H9 (cell line): ENCODE data around the gene CSMD2. TPM values are rescaled to one million over a fixed set of nuclear protein-coding genes. Genes with fewer than 3 reads are reported as not detected.

Source experiments
- DNase-seq: peaks from one replicate; pipeline ENCODE4 v3.0.0-alpha.2; 2017
- H2AFZ ChIP-seq: one replicate; pipeline ENCODE4 v1.6.1; 2013; ENCODE audit warnings: mild to moderate bottlenecking, low read length, control low read depth, moderate library complexity
- H2AK5ac ChIP-seq: 2 replicates; pipeline ENCODE4 v1.6.1; 2013; ENCODE audit warnings: low read length, control low read depth, mixed read lengths; ENCODE audit not compliant: insufficient read length
- H2BK120ac ChIP-seq: one replicate; pipeline ENCODE4 v1.6.1; 2013; ENCODE audit warnings: low read depth, mild to moderate bottlenecking, low read length, control low read depth, inconsistent platforms; ENCODE audit not compliant: poor library complexity, severe bottlenecking
- H2BK12ac ChIP-seq: 2 replicates; pipeline ENCODE4 v1.6.1; 2013; ENCODE audit warnings: low read length, control low read depth, mixed read lengths, low read depth; ENCODE audit not compliant: insufficient read length
- H2BK15ac ChIP-seq: 2 replicates; pipeline ENCODE4 v1.6.1; 2013; ENCODE audit warnings: low read depth, low read length, control low read depth
- H2BK20ac ChIP-seq: one replicate; pipeline ENCODE4 v1.6.1; 2013; ENCODE audit warnings: low read depth, mild to moderate bottlenecking, low read length, control low read depth, inconsistent platforms; ENCODE audit not compliant: poor library complexity, severe bottlenecking
- H2BK5ac ChIP-seq: 2 replicates; pipeline ENCODE4 v1.6.1; 2013; ENCODE audit warnings: low read length, control low read depth, mixed read lengths; ENCODE audit not compliant: insufficient read length
- H3K14ac ChIP-seq: 2 replicates; pipeline ENCODE4 v1.6.1; 2013; ENCODE audit warnings: low read length, control low read depth; ENCODE audit not compliant: insufficient read depth
- H3K18ac ChIP-seq: 2 replicates; pipeline ENCODE4 v1.6.1; 2013; ENCODE audit warnings: low read depth, mild to moderate bottlenecking, mixed read lengths, low read length, control low read depth; ENCODE audit not compliant: insufficient read length
- H3K23ac ChIP-seq: 2 replicates; pipeline ENCODE4 v1.6.1; 2013; ENCODE audit warnings: low read length, control low read depth, mixed read lengths, low read depth; ENCODE audit not compliant: insufficient read length
- H3K23me2 ChIP-seq: 2 replicates; pipeline ENCODE4 v1.6.1; 2013; ENCODE audit warnings: low read depth, mild to moderate bottlenecking, mixed read lengths, low read length, control low read depth; ENCODE audit not compliant: insufficient read length, poor library complexity, severe bottlenecking
- H3K27ac ChIP-seq: 2 replicates; pipeline ENCODE4 v1.5.1; 2013; ENCODE audit warnings: low read length, control low read depth, mixed read lengths, low read depth; ENCODE audit not compliant: insufficient read length
- H3K27me3 ChIP-seq: 2 replicates; pipeline ENCODE4 v1.6.1; 2013; ENCODE audit warnings: low read length, control low read depth, inconsistent platforms; ENCODE audit not compliant: insufficient read depth
- H3K4ac ChIP-seq: 2 replicates; pipeline ENCODE4 v1.6.1; 2013; ENCODE audit warnings: low read depth, mild to moderate bottlenecking, control low read depth, inconsistent platforms, low read length, moderate library complexity
- H3K4me1 ChIP-seq: 2 replicates; pipeline ENCODE4 v1.6.1; 2013; ENCODE audit warnings: low read length, control low read depth, inconsistent platforms; ENCODE audit not compliant: insufficient read depth
- H3K4me2 ChIP-seq: 2 replicates; pipeline ENCODE4 v1.6.1; 2013; ENCODE audit warnings: low read length, control low read depth, mixed read lengths; ENCODE audit not compliant: insufficient read length, insufficient read depth
- H3K56ac ChIP-seq: 2 replicates; pipeline ENCODE4 v1.6.1; 2013; ENCODE audit warnings: low read depth, mild to moderate bottlenecking, mixed read lengths, low read length, control low read depth; ENCODE audit not compliant: insufficient read length
- H3K79me1 ChIP-seq: 2 replicates; pipeline ENCODE4 v1.6.1; 2013; ENCODE audit warnings: low read depth, mild to moderate bottlenecking, moderate library complexity, low read length, control low read depth, inconsistent platforms; ENCODE audit not compliant: insufficient read depth, poor library complexity, severe bottlenecking
- H3K79me2 ChIP-seq: 2 replicates; pipeline ENCODE4 v1.6.1; 2013; ENCODE audit warnings: low read length, control low read depth, inconsistent platforms; ENCODE audit not compliant: insufficient read depth
- H3K9ac ChIP-seq: 2 replicates; pipeline ENCODE4 v1.6.1; 2013; ENCODE audit warnings: low read length, control low read depth, mixed read lengths; ENCODE audit not compliant: insufficient read length; ENCODE audit errors: extremely low read depth
- H3K9me3 ChIP-seq: one replicate; pipeline ENCODE4 v1.6.1; 2013; ENCODE audit warnings: low read depth, low read length, inconsistent platforms; ENCODE audit not compliant: control insufficient read depth
- H3T11ph ChIP-seq: one replicate; pipeline ENCODE4 v1.6.1; 2013; ENCODE audit warnings: mild to moderate bottlenecking, low read length, control low read depth, inconsistent platforms
- H4K20me1 ChIP-seq: one replicate; pipeline ENCODE4 v1.6.1; 2013; ENCODE audit not compliant: control insufficient read depth, insufficient read length, insufficient read depth
- H4K5ac ChIP-seq: 2 replicates; pipeline ENCODE4 v1.6.1; 2013; ENCODE audit warnings: low read depth, mild to moderate bottlenecking, mixed read lengths, low read length, control low read depth; ENCODE audit not compliant: insufficient read length
- H4K8ac ChIP-seq: replicated peaks from 2 replicates; pipeline ENCODE4 v1.6.1; 2013; ENCODE audit warnings: low read length, control low read depth, mixed read lengths, low read depth; ENCODE audit not compliant: insufficient read length
- H4K91ac ChIP-seq: 2 replicates; pipeline ENCODE4 v1.6.1; 2013; ENCODE audit warnings: low read depth, mild to moderate bottlenecking, moderate library complexity, mixed read lengths, low read length, control low read depth; ENCODE audit not compliant: insufficient read length
- H3K27ac Mint-ChIP-seq, 3 experiments: 2 replicates in 2 of 3; 3 replicates in 1 of 3; pipeline ENCODE4 v1.8.0; 2020 to 2021; ENCODE audit warnings: mixed read lengths in 3 of 3, mild to moderate bottlenecking in 1 of 3, moderate library complexity in 1 of 3
- H3K27me3 Mint-ChIP-seq: 2 replicates; pipeline ENCODE4 v1.8.0; 2021; ENCODE audit warnings: low read depth, mild to moderate bottlenecking, moderate library complexity, mixed read lengths
- H3K36me3 Mint-ChIP-seq, 3 experiments: 2 replicates in 2 of 3; 3 replicates in 1 of 3; pipeline ENCODE4 v1.8.0; 2020 to 2021; ENCODE audit warnings: low read depth in 3 of 3, mixed read lengths in 3 of 3; ENCODE audit not compliant: insufficient read depth in 1 of 3
- H3K4me1 Mint-ChIP-seq, 2 experiments: 2 replicates each; pipeline ENCODE4 v1.8.0; 2020; ENCODE audit warnings: mixed read lengths in 2 of 2
- H3K4me3 Mint-ChIP-seq, 2 experiments: 2 replicates in 1 of 2; 3 replicates in 1 of 2; pipeline ENCODE4 v1.8.0; 2020 to 2021; ENCODE audit warnings: mild to moderate bottlenecking in 2 of 2, mixed read lengths in 2 of 2, moderate library complexity in 1 of 2
- H3K9me3 Mint-ChIP-seq, 2 experiments: 2 replicates in 1 of 2; 3 replicates in 1 of 2; pipeline ENCODE4 v1.8.0; 2020; ENCODE audit warnings: mild to moderate bottlenecking in 2 of 2, mixed read lengths in 2 of 2, moderate library complexity in 1 of 2
- CTCF ChIP-seq: fragments of 200-600 bp; sonication (generic); conservative IDR thresholded peaks from 3 replicates; pipeline ENCODE4 v1.8.0; 2021; ENCODE audit warnings: antibody characterized with exemption, mild to moderate bottlenecking
- WGBS: extraction: QIAGEN DNeasy Blood & Tissue Kit; methylation state at CpG from one replicate; pipeline ENCODE4 v1.1.7; 2013; ENCODE audit warnings: missing lambda C conversion rate, low lambda C conversion rate, mixed read lengths; ENCODE audit not compliant: insufficient read length; ENCODE audit errors: extremely low coverage; 5-methylcytosine and 5-hydroxymethylcytosine counted together
- total RNA-seq: library from RNA; stranded (reverse); gene quantifications from 2 replicates; pipeline ENCODE4 v1.2.1, GENCODE V29; 2021

CSMD2 gene
- total RNA-seq, 1 experiment from 2014 or later: 6.4 TPM

GRCh38 chr1:33615546-33615945 is 549.5 kb downstream of the CSMD2 start:
- no peak overlapping the region for H3T11ph ChIP-seq
- H4K5ac ChIP-seq: no peak overlapping the region
- H3K4me2 ChIP-seq: no peak overlapping the region
- WGBS: no CpG with 5 or more reads among the region's 7 CpGs
- no peak overlapping the region for H3K27ac ChIP-seq
- H3K4me1 ChIP-seq: no peaks in the 10 kb centered on the region
- H2AK5ac ChIP-seq: no peak overlapping the region
- no peak overlapping the region for H3K4me3 Mint-ChIP-seq
- H3K4ac ChIP-seq: no peak overlapping the region
- no peak overlapping the region for H3K14ac ChIP-seq
- no peak overlapping the region for H4K91ac ChIP-seq
- no peaks in the 10 kb centered on the region for H3K9me3 ChIP-seq
- H3K56ac ChIP-seq: no peak overlapping the region
- H3K18ac ChIP-seq: no peak overlapping the region
- H2BK5ac ChIP-seq: no peak overlapping the region
- no peak overlapping the region; a peak in 1 of 7 replicates for H3K27ac Mint-ChIP-seq
- no peaks in the 10 kb centered on the region for H3K4me1 Mint-ChIP-seq
- no peak overlapping the region for H4K8ac ChIP-seq
- H2AFZ ChIP-seq: no peak overlapping the region
- no peak overlapping the region for H3K23ac ChIP-seq
- no peaks in the 10 kb centered on the region for H3K27me3 ChIP-seq
- H2BK120ac ChIP-seq: no peak overlapping the region
- no peaks in the 10 kb centered on the region for H4K20me1 ChIP-seq
- no peak overlapping the region for H2BK12ac ChIP-seq
- peaks cover 0 to 7% (median 5%) of the 10 kb centered on the region in 3 experiments; a peak in 2 of 7 replicates for H3K36me3 Mint-ChIP-seq
- H2BK20ac ChIP-seq: no peak overlapping the region
- no peaks in the 10 kb centered on the region for H3K9me3 Mint-ChIP-seq
- H3K79me1 ChIP-seq: no peaks in the 10 kb centered on the region
- H3K27me3 Mint-ChIP-seq: peaks cover 27% of the 10 kb centered on the region
- no peak for DNase-seq
- no peak overlapping the region for H3K9ac ChIP-seq
- no peak overlapping the region for H2BK15ac ChIP-seq
- H3K23me2 ChIP-seq: peaks cover 3% of the 10 kb centered on the region
- no peaks in the 10 kb centered on the region for H3K79me2 ChIP-seq
- no peak for TF ChIP-seq CTCF
